ENCODE data around the gene CAMK2D. TPM values are rescaled to one million over a fixed set of nuclear protein-coding genes. Genes with fewer than 3 reads are reported as not detected.

Gene CAMK2D
- total RNA-seq, 1 experiment from 2014 or later, result 35.8 TPM

GRCh38 chr4:113512880-113513279, 248.7 kb downstream of the CAMK2D start:
- H3K27me3 ChIP-seq (replicated peaks; ENCODE audit: insufficient read depth, low read depth, low read length, poor library complexity), result no peaks in the 10 kb centered on the region
- no peak for DNase-seq (ENCODE audit: low spot score)
- no peaks in the 10 kb centered on the region for H3K9me3 ChIP-seq (ENCODE audit: low read depth, low read length, poor library complexity, severe bottlenecking)
- TF ChIP-seq CTCF (conservative IDR thresholded peaks at IDR 0.05; ENCODE audit: low read depth, low read length), result no peak
- no peak for TF ChIP-seq EZH2 (IDR thresholded peaks at IDR 0.05; ENCODE audit: borderline replicate concordance, low read depth, low read length, poor library complexity, severe bottlenecking)
- peaks cover 5% of the 10 kb centered on the region for H3K36me3 ChIP-seq (ENCODE audit: insufficient read depth, low read length, poor library complexity, severe bottlenecking)
- BruUV-seq (replicated peaks), result no TSS peak
- ChIA-PET POLR2A (ENCODE audit: low non-redundant PET) (no interaction called here), CTCF (no interaction called here)
- intact Hi-C loops (cut with micrococcal nuclease; ENCODE audit: unreplicated experiment), result no loop called here
- H3K4me1 ChIP-seq (ENCODE audit: insufficient read depth, low read length, poor library complexity, severe bottlenecking), result no peaks in the 10 kb centered on the region
- H3K27ac ChIP-seq (ENCODE audit: low read depth, low read length, poor library complexity, severe bottlenecking), result no peak overlapping the region
- H3K4me3 ChIP-seq (ENCODE audit: low read depth, low read length, poor library complexity, severe bottlenecking), result no peak overlapping the region

GRCh38 chr4:113511944-113512343, 249.6 kb downstream of the CAMK2D start:
- Histone ChIP-seq H3K27me3 (replicated peaks; ENCODE audit: insufficient read depth, low read depth, low read length, poor library complexity) (no peaks in the 10 kb centered on the region), H3K4me1 (ENCODE audit: insufficient read depth, low read length, poor library complexity, severe bottlenecking) (no peaks in the 10 kb centered on the region), H3K9me3 (ENCODE audit: low read depth, low read length, poor library complexity, severe bottlenecking) (no peaks in the 10 kb centered on the region), H3K36me3 (ENCODE audit: insufficient read depth, low read length, poor library complexity, severe bottlenecking) (peaks cover 5% of the 10 kb centered on the region), H3K27ac (ENCODE audit: low read depth, low read length, poor library complexity, severe bottlenecking) (no peak overlapping the region), H3K4me3 (ENCODE audit: low read depth, low read length, poor library complexity, severe bottlenecking) (no peak overlapping the region)
- intact Hi-C loops (cut with micrococcal nuclease; ENCODE audit: unreplicated experiment), result no loop called here
- BruUV-seq (replicated peaks), result no TSS peak
- ChIA-PET POLR2A (ENCODE audit: low non-redundant PET) (no interaction called here), CTCF (no interaction called here)
- TF ChIP-seq CTCF (conservative IDR thresholded peaks at IDR 0.05; ENCODE audit: low read depth, low read length) (no peak), EZH2 (IDR thresholded peaks at IDR 0.05; ENCODE audit: borderline replicate concordance, low read depth, low read length, poor library complexity, severe bottlenecking) (no peak)
- no peak for DNase-seq (ENCODE audit: low spot score)

- no peak for DNase-seq (ENCODE audit: low spot score)
- Histone ChIP-seq H3K36me3 (ENCODE audit: insufficient read depth, low read length, poor library complexity, severe bottlenecking) (peaks cover 5% of the 10 kb centered on the region), H3K9me3 (ENCODE audit: low read depth, low read length, poor library complexity, severe bottlenecking) (no peaks in the 10 kb centered on the region), H3K4me3 (ENCODE audit: low read depth, low read length, poor library complexity, severe bottlenecking) (no peak overlapping the region), H3K27me3 (replicated peaks; ENCODE audit: insufficient read depth, low read depth, low read length, poor library complexity) (no peaks in the 10 kb centered on the region), H3K27ac (ENCODE audit: low read depth, low read length, poor library complexity, severe bottlenecking) (no peak overlapping the region), H3K4me1 (ENCODE audit: insufficient read depth, low read length, poor library complexity, severe bottlenecking) (no peaks in the 10 kb centered on the region)
- intact Hi-C loops (cut with micrococcal nuclease; ENCODE audit: unreplicated experiment), result no loop called here
- CTCF ChIA-PET, result no interaction called here
- TF ChIP-seq EZH2 (IDR thresholded peaks at IDR 0.05; ENCODE audit: borderline replicate concordance, low read depth, low read length, poor library complexity, severe bottlenecking) (no peak), CTCF (conservative IDR thresholded peaks at IDR 0.05; ENCODE audit: low read depth, low read length) (no peak)
- BruUV-seq (replicated peaks), result no TSS peak
- POLR2A ChIA-PET (ENCODE audit: low non-redundant PET), result no interaction called here
Measured at GRCh38 chr4:113509851-113510250, 251.7 kb downstream of the CAMK2D start.
